ENCODE results near the gene LRP1B.
"Not testable (repeated sequence)": the region's sequence is repeated elsewhere in the genome, so short reads cannot be mapped to it uniquely, and the experiment has no call there.

The LRP1B gene

GRCh38 chr2:140457483-140457882, 1673.3 kb downstream of the LRP1B start:
- DNase-seq (ENCODE audit: low read depth, low spot score), result no peak

GRCh38 chr2:140455315-140455714, 1675.5 kb downstream of the LRP1B start:
- no peak for DNase-seq (ENCODE audit: low read depth, low spot score)

GRCh38 chr2:140454717-140455116, 1676.1 kb downstream of the LRP1B start:
- DNase-seq (ENCODE audit: low read depth, low spot score), result peak; percentile 17

DNA sequence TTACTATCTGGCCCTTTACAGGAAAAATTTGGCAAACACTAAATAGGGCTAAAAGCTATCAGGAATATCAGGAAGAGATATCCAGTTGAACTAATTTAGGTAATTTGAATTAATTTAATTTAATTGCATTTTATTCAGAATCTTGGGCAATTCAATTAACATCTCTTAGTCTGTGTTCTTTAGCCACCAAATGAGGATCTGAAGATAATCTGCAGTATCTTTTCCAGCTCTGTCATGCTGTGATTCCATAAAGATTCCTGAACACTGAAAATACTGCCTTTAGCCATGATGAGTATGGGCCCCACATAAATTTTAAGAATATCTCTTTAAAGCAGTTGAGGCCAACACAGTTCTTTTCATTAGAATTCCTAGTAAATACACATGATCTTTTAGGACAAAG, 1679.5 kb downstream of the LRP1B start:
- DNase-seq (ENCODE audit: low read depth, low spot score), result no peak

DNA sequence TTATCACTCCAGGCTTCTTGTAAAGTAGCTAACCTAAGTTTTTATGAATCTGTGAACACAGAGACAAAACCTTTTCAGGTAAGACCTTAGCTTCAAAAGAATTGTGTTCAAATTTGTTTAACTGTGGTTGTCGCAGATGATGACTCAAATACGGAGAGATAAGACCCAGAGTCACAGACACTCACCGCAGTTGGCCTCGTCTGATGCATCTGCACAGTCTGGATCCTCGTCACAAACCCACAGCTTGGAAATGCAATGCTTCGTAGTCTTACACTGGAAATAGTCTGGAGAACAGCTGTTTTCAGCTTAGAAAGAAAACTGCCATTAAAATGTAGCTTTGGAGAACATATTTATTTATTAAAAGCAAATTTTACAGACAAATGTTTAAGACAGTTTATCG, 1688.5 kb downstream of the LRP1B start:
- no peak for DNase-seq (ENCODE audit: low read depth, low spot score)

DNA sequence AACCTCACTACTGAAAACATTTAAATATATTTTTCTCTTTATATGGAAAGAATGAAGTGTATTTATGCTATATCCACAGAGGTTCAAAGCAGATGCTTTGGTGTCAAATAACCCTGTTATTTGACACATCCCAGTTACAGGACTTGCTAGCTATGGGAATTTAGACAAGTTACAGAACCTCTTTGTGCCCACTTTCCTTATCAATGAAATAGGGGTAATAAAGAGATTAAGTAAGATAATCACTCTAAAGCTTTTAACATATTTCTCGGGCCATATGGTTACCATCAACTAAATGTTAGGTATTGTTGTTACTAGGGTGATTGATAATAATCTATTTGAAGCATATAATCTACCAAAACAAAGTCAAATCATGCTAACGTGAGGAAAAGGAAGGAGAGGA, 1690.0 kb downstream of the LRP1B start:
- no peak for DNase-seq (ENCODE audit: low read depth, low spot score)

DNA sequence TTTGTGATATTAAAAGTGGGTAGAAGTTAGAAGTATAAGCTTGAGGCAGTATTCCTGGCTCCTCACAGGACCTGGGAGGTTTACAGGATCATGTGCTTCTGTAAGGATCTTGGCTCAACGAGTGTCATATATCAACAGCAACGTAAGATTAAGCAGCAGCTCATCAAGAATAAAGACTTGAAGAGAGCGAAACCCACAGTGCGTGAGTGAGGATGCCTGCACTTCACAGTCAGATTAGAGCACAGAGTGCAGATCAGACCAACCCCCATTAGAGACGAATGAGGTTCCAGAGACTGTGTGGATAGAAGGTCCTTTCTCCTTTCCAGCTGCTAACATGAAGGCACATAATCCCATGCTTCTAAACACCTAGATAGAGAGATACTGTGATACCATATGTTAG, 1693.9 kb downstream of the LRP1B start:
- DNase-seq (ENCODE audit: low read depth, low spot score), result no peak

DNA sequence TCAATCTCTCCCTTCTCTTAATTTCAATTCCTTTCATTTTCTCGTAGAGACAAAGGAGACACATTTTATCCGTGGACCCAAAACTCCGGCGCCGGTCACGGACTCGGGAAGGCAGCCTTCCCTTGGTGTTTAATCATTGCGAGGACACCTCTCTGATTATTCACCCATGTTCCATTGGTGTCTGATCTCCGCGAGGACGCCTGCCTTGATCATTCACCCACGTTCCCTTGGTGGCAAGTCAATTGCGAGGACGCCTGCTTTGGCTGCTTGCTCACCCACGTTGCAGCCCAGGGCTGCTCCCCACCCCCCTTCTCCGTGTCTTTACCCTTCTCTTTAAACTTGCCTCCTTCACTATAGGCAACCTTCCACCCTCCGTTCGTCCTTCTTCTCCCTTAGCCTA, 1703.8 kb downstream of the LRP1B start:
- DNase-seq (ENCODE audit: low read depth, low spot score), result not testable (repeated sequence)

DNA sequence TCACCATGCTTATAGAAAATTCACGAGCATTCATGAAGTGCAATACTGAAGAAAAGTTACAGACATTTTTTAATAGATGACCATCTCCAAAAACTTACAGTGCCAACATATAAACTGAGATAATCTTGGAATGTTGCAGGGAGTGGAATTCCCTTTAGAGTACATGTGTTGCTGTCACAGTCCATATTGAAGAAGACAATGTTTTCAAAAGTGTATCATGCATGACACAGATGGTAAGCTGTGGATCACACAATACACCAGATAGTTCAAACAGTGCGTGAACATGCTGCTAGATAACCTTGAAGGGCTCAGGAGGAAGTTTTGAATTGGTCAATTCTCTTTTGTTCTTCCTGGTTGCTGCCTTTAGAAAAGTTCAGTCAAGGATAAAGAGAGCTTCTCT, 1706.3 kb downstream of the LRP1B start:
- no peak for DNase-seq (ENCODE audit: low read depth, low spot score)

DNA sequence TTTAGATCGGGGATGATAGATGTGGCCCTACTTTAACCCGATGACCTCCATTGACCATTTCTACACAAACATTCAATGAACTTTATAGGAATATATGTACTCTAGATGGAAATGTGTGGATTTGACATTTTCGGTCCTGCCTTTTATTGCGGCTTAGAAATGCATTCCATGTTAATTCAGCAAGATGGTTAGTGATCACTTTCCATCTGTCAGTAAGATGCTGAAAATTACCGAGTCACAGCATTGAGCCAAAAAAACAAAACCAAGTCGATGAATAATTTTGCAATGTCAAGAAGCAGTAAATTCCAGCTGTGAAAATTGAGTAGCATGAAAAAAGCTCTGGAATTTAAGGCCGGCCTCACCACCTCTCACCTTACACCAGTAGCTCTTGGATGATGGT, 1708.1 kb downstream of the LRP1B start:
- DNase-seq (ENCODE audit: low read depth, low spot score), result no peak

DNA sequence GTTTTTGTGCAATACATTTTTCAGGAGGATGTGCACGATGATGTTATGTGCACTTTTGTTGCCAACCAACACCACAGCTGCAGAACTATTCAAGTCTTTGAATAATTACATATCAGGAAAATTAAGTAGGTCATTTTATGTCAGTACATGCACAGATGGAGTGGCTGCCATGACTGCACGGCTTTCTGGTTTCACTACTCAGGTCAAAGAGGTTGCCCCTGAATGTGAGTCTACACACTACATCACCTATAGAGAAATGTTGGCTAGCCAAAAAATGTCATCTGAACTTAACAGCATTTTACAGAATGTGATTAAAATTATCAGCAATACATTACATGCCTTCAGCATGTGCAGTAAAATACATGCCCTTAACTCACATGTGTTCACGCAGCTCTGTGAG, 1713.3 kb downstream of the LRP1B start:
- no peak for DNase-seq (ENCODE audit: low read depth, low spot score)

DNA sequence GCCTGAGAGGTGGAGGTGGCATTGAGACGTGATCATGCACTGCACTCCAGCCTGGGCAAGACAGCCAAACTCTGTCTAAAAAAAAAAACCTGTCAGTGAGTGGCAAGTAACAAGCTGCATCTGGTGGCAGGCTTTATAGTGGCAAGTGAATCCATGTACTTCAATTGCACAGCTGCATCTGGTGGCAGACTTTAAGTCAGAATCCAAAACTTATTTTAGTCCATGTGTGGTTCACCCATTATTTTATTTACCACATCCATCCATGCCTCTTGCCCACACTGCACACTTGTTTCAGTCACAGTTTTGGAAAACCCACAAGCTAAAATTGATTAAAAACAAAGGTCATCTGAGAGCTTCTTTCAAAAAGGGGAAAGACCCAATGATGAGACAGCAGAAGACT, 1714.2 kb downstream of the LRP1B start:
- no peak for DNase-seq (ENCODE audit: low read depth, low spot score)

GRCh38 chr2:140415035-140415434, 1715.8 kb downstream of the LRP1B start:
- not testable (repeated sequence) for DNase-seq (ENCODE audit: low read depth, low spot score)

- no peak for DNase-seq (ENCODE audit: low read depth, low spot score)
These were observed 1720.1 kb downstream of the LRP1B start for GRCh38 chr2:140410695-140411094.

- DNase-seq (ENCODE audit: low read depth, low spot score), result no peak
These were observed 1729.8 kb downstream of the LRP1B start for GRCh38 chr2:140401056-140401455.

DNA sequence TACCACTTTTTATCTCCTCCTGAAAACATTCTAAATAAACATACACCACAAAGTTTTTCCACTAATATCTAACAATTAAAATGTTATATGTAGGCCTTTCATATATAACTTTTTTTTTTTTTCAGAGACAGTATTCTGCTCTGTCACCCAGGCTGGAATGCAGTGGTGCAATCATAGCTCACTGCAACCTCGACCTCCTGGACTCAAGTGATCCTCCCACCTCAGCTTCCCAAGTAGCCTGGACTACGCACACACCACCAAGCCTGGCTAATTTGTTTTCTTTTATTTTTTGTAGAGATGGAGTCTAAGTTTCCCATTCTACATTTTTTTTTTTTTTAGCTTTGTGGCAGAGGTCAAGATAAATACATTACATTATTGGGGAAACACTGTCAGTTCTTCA, 1738.0 kb downstream of the LRP1B start:
- DNase-seq (ENCODE audit: low read depth, low spot score), result no peak

GRCh38 chr2:140384946-140385345, 1745.9 kb downstream of the LRP1B start:
- no peak for DNase-seq (ENCODE audit: low read depth, low spot score)

GRCh38 chr2:140383781-140384180, 1747.0 kb downstream of the LRP1B start:
- DNase-seq (ENCODE audit: low read depth, low spot score), result no peak

- DNase-seq (ENCODE audit: low read depth, low spot score), result no peak
These were observed 1754.1 kb downstream of the LRP1B start for GRCh38 chr2:140376686-140377085.

DNA sequence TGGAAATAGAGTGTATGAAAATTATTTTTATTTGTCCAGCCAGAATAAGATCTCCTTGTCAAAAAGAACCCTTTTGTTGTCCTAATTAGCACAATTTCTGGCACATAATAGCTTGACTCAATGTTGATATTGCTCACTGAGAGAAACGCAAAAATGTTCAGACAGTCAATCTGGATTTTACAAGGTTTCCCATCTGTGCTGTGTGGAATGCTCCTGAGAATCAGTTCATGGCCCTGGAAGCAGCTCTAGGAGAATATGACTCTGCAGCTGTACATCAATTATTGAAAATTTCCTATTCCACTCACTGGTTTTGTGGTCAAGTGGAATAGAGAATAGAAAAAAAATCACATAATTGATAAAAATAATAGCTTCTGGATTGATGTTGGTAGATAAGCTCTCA, 1767.7 kb downstream of the LRP1B start:
- no peak for DNase-seq (ENCODE audit: low read depth, low spot score)

DNA sequence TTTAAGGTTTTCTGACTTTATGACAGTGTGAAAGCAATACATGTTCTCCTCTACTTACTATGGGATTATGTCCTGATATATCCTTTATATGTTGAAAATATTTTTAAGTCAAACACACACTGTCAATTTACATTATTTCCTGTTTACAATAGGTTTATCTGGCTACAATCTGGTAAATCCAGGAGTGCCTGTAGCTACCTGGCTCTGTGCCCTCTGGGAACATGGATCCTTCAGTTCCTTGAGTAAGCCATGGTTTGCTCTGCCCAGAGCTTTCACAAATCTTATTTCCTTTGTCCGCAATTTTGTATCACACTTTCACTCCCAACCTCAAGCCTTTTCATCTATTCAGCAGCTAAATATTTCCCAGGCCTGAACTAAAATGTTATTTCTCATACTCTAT, 1768.5 kb downstream of the LRP1B start:
- no peak for DNase-seq (ENCODE audit: low read depth, low spot score)

GRCh38 chr2:140359056-140359771, 1771.6 kb downstream of the LRP1B start:
- DNase-seq (ENCODE audit: low read depth, low spot score), result no peak

DNA sequence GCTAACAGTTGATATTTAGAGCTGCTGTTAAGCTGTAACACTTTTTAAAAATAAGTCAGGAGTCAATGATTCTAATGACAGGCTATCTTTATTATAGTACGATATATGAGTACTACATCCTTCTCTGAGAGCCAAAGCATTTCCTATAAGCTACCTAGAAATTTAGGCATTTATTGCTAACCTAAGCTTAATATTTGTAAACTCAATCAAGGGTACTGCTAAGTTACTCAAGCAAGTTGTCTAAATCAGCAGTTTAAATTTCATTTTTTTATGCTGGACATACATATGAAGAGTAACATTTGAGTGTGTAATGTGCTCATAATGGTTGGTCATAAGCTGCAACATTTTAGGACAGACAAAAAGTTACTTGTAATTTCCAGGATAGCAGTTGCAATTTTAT, 1774.1 kb downstream of the LRP1B start:
- no peak for DNase-seq (ENCODE audit: low read depth, low spot score)

GRCh38 chr2:140355511-140356090, 1775.2 kb downstream of the LRP1B start:
- DNase-seq (ENCODE audit: low read depth, low spot score), result no peak

Data from smooth muscle cell of the brain vasculature (primary cell).